ENCODE results near the gene TRAM2.

DNA sequence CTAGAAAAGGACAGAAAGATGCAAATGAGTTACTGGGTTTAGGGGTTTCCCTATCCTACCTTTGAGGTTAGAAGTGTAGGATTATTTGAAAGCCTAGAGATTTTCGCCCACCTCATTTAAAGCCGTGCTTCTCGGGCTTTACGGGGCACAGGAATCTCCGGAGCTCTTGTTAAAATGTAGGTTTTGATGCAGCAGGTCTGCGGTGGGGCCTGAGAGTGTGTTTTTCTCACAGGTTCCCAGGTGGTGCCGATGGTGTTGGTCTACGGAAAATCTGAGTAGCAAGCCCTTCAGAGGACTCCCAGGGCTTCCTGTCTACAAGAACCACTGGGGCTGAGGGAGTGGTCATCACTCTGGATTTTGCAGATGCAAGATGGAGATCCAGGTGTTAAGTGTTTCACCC lies 47.5 kb downstream of the TRAM2 start:
- TF ChIP-seq CTCF (IDR thresholded peaks at IDR 0.05) (no peak), POLR2A (IDR thresholded peaks at IDR 0.05) (no peak)
